H9 (cell line): ENCODE measurements around the gene ACTL8. TPM values are rescaled to one million over a fixed set of nuclear protein-coding genes. Genes with fewer than 3 reads are reported as not detected.
"Not testable (repeated sequence)": the region's sequence is repeated elsewhere in the genome, so short reads cannot be mapped to it uniquely, and the experiment has no call there.

ENCODE experiments used
- DNase-seq: peaks from one replicate; pipeline ENCODE4 v3.0.0-alpha.2; 2017
- H2AFZ ChIP-seq: one replicate; pipeline ENCODE4 v1.6.1; 2013; ENCODE audit warnings: mild to moderate bottlenecking, low read length, control low read depth, moderate library complexity
- H2AK5ac ChIP-seq: 2 replicates; pipeline ENCODE4 v1.6.1; 2013; ENCODE audit warnings: low read length, control low read depth, mixed read lengths; ENCODE audit not compliant: insufficient read length
- H2BK120ac ChIP-seq: one replicate; pipeline ENCODE4 v1.6.1; 2013; ENCODE audit warnings: low read depth, mild to moderate bottlenecking, low read length, control low read depth, inconsistent platforms; ENCODE audit not compliant: poor library complexity, severe bottlenecking
- H2BK12ac ChIP-seq: 2 replicates; pipeline ENCODE4 v1.6.1; 2013; ENCODE audit warnings: low read length, control low read depth, mixed read lengths, low read depth; ENCODE audit not compliant: insufficient read length
- H2BK15ac ChIP-seq: 2 replicates; pipeline ENCODE4 v1.6.1; 2013; ENCODE audit warnings: low read depth, low read length, control low read depth
- H2BK20ac ChIP-seq: one replicate; pipeline ENCODE4 v1.6.1; 2013; ENCODE audit warnings: low read depth, mild to moderate bottlenecking, low read length, control low read depth, inconsistent platforms; ENCODE audit not compliant: poor library complexity, severe bottlenecking
- H2BK5ac ChIP-seq: 2 replicates; pipeline ENCODE4 v1.6.1; 2013; ENCODE audit warnings: low read length, control low read depth, mixed read lengths; ENCODE audit not compliant: insufficient read length
- H3K14ac ChIP-seq: 2 replicates; pipeline ENCODE4 v1.6.1; 2013; ENCODE audit warnings: low read length, control low read depth; ENCODE audit not compliant: insufficient read depth
- H3K18ac ChIP-seq: 2 replicates; pipeline ENCODE4 v1.6.1; 2013; ENCODE audit warnings: low read depth, mild to moderate bottlenecking, mixed read lengths, low read length, control low read depth; ENCODE audit not compliant: insufficient read length
- H3K23ac ChIP-seq: 2 replicates; pipeline ENCODE4 v1.6.1; 2013; ENCODE audit warnings: low read length, control low read depth, mixed read lengths, low read depth; ENCODE audit not compliant: insufficient read length
- H3K23me2 ChIP-seq: 2 replicates; pipeline ENCODE4 v1.6.1; 2013; ENCODE audit warnings: low read depth, mild to moderate bottlenecking, mixed read lengths, low read length, control low read depth; ENCODE audit not compliant: insufficient read length, poor library complexity, severe bottlenecking
- H3K27ac ChIP-seq: 2 replicates; pipeline ENCODE4 v1.5.1; 2013; ENCODE audit warnings: low read length, control low read depth, mixed read lengths, low read depth; ENCODE audit not compliant: insufficient read length
- H3K27me3 ChIP-seq: 2 replicates; pipeline ENCODE4 v1.6.1; 2013; ENCODE audit warnings: low read length, control low read depth, inconsistent platforms; ENCODE audit not compliant: insufficient read depth
- H3K4ac ChIP-seq: 2 replicates; pipeline ENCODE4 v1.6.1; 2013; ENCODE audit warnings: low read depth, mild to moderate bottlenecking, control low read depth, inconsistent platforms, low read length, moderate library complexity
- H3K4me1 ChIP-seq: 2 replicates; pipeline ENCODE4 v1.6.1; 2013; ENCODE audit warnings: low read length, control low read depth, inconsistent platforms; ENCODE audit not compliant: insufficient read depth
- H3K4me2 ChIP-seq: 2 replicates; pipeline ENCODE4 v1.6.1; 2013; ENCODE audit warnings: low read length, control low read depth, mixed read lengths; ENCODE audit not compliant: insufficient read length, insufficient read depth
- H3K56ac ChIP-seq: 2 replicates; pipeline ENCODE4 v1.6.1; 2013; ENCODE audit warnings: low read depth, mild to moderate bottlenecking, mixed read lengths, low read length, control low read depth; ENCODE audit not compliant: insufficient read length
- H3K79me1 ChIP-seq: 2 replicates; pipeline ENCODE4 v1.6.1; 2013; ENCODE audit warnings: low read depth, mild to moderate bottlenecking, moderate library complexity, low read length, control low read depth, inconsistent platforms; ENCODE audit not compliant: insufficient read depth, poor library complexity, severe bottlenecking
- H3K79me2 ChIP-seq: 2 replicates; pipeline ENCODE4 v1.6.1; 2013; ENCODE audit warnings: low read length, control low read depth, inconsistent platforms; ENCODE audit not compliant: insufficient read depth
- H3K9ac ChIP-seq: 2 replicates; pipeline ENCODE4 v1.6.1; 2013; ENCODE audit warnings: low read length, control low read depth, mixed read lengths; ENCODE audit not compliant: insufficient read length; ENCODE audit errors: extremely low read depth
- H3K9me3 ChIP-seq: one replicate; pipeline ENCODE4 v1.6.1; 2013; ENCODE audit warnings: low read depth, low read length, inconsistent platforms; ENCODE audit not compliant: control insufficient read depth
- H3T11ph ChIP-seq: one replicate; pipeline ENCODE4 v1.6.1; 2013; ENCODE audit warnings: mild to moderate bottlenecking, low read length, control low read depth, inconsistent platforms
- H4K20me1 ChIP-seq: one replicate; pipeline ENCODE4 v1.6.1; 2013; ENCODE audit not compliant: control insufficient read depth, insufficient read length, insufficient read depth
- H4K5ac ChIP-seq: 2 replicates; pipeline ENCODE4 v1.6.1; 2013; ENCODE audit warnings: low read depth, mild to moderate bottlenecking, mixed read lengths, low read length, control low read depth; ENCODE audit not compliant: insufficient read length
- H4K8ac ChIP-seq: replicated peaks from 2 replicates; pipeline ENCODE4 v1.6.1; 2013; ENCODE audit warnings: low read length, control low read depth, mixed read lengths, low read depth; ENCODE audit not compliant: insufficient read length
- H4K91ac ChIP-seq: 2 replicates; pipeline ENCODE4 v1.6.1; 2013; ENCODE audit warnings: low read depth, mild to moderate bottlenecking, moderate library complexity, mixed read lengths, low read length, control low read depth; ENCODE audit not compliant: insufficient read length
- H3K27ac Mint-ChIP-seq, 3 experiments: 2 replicates in 2 of 3; 3 replicates in 1 of 3; pipeline ENCODE4 v1.8.0; 2020 to 2021; ENCODE audit warnings: mixed read lengths in 3 of 3, mild to moderate bottlenecking in 1 of 3, moderate library complexity in 1 of 3
- H3K27me3 Mint-ChIP-seq: 2 replicates; pipeline ENCODE4 v1.8.0; 2021; ENCODE audit warnings: low read depth, mild to moderate bottlenecking, moderate library complexity, mixed read lengths
- H3K36me3 Mint-ChIP-seq, 3 experiments: 2 replicates in 2 of 3; 3 replicates in 1 of 3; pipeline ENCODE4 v1.8.0; 2020 to 2021; ENCODE audit warnings: low read depth in 3 of 3, mixed read lengths in 3 of 3; ENCODE audit not compliant: insufficient read depth in 1 of 3
- H3K4me1 Mint-ChIP-seq, 2 experiments: 2 replicates each; pipeline ENCODE4 v1.8.0; 2020; ENCODE audit warnings: mixed read lengths in 2 of 2
- H3K4me3 Mint-ChIP-seq, 2 experiments: 2 replicates in 1 of 2; 3 replicates in 1 of 2; pipeline ENCODE4 v1.8.0; 2020 to 2021; ENCODE audit warnings: mild to moderate bottlenecking in 2 of 2, mixed read lengths in 2 of 2, moderate library complexity in 1 of 2
- H3K9me3 Mint-ChIP-seq, 2 experiments: 2 replicates in 1 of 2; 3 replicates in 1 of 2; pipeline ENCODE4 v1.8.0; 2020; ENCODE audit warnings: mild to moderate bottlenecking in 2 of 2, mixed read lengths in 2 of 2, moderate library complexity in 1 of 2
- CTCF ChIP-seq: fragments of 200-600 bp; sonication (generic); conservative IDR thresholded peaks from 3 replicates; pipeline ENCODE4 v1.8.0; 2021; ENCODE audit warnings: antibody characterized with exemption, mild to moderate bottlenecking
- WGBS: extraction: QIAGEN DNeasy Blood & Tissue Kit; methylation state at CpG from one replicate; pipeline ENCODE4 v1.1.7; 2013; ENCODE audit warnings: missing lambda C conversion rate, low lambda C conversion rate, mixed read lengths; ENCODE audit not compliant: insufficient read length; ENCODE audit errors: extremely low coverage; 5-methylcytosine and 5-hydroxymethylcytosine counted together
- total RNA-seq: library from RNA; stranded (reverse); gene quantifications from 2 replicates; pipeline ENCODE4 v1.2.1, GENCODE V29; 2021

ACTL8 gene
- total RNA-seq, 1 experiment from 2014 or later: not detected

GRCh38 chr1:17745479-17745955 lies 9.6 kb upstream of the ACTL8 start:
- Histone ChIP-seq H4K8ac (no peak overlapping the region), H4K5ac (no peak overlapping the region), H2AFZ (no peak overlapping the region), H4K91ac (no peak overlapping the region), H2AK5ac (no peak overlapping the region), H3K23ac (no peak overlapping the region), H3K23me2 (no peaks in the 10 kb centered on the region), H3K4me1 (no peaks in the 10 kb centered on the region), H3K79me1 (no peaks in the 10 kb centered on the region), H3K4me2 (no peak overlapping the region), H3K9ac (no peak overlapping the region), H3K27me3 (no peaks in the 10 kb centered on the region), H3K14ac (no peak overlapping the region), H3K56ac (no peak overlapping the region), H3T11ph (no peak overlapping the region), H2BK12ac (no peak overlapping the region), H3K18ac (no peak overlapping the region), H2BK120ac (no peak overlapping the region), H2BK5ac (no peak overlapping the region), H3K4ac (no peak overlapping the region), H4K20me1 (no peaks in the 10 kb centered on the region), H3K79me2 (no peaks in the 10 kb centered on the region), H3K27ac (no peak overlapping the region), H2BK15ac (no peak overlapping the region), H3K9me3 (no peaks in the 10 kb centered on the region), H2BK20ac (no peak overlapping the region)
- Mint-ChIP-seq H3K4me3 (no peak overlapping the region), H3K9me3 (no peaks in the 10 kb centered on the region), H3K27me3 (peaks cover 4% of the 10 kb centered on the region), H3K4me1 (peaks cover 0 to 16% of the 10 kb centered on the region in 2 experiments; a peak in 2 of 4 replicates), H3K27ac (no peak overlapping the region), H3K36me3 (no peaks in the 10 kb centered on the region)
- TF ChIP-seq CTCF: no peak
- DNase-seq: no peak
- no CpG with 5 or more reads among the region's 3 CpGs for WGBS

- H3K27me3 ChIP-seq, H3K9me3 ChIP-seq, H2AK5ac ChIP-seq, H2BK120ac ChIP-seq, H2BK15ac ChIP-seq, H3K4ac ChIP-seq, H4K8ac ChIP-seq, H4K20me1 ChIP-seq, H3K23me2 ChIP-seq, H3K4me3 Mint-ChIP-seq, H4K5ac ChIP-seq, H3K56ac ChIP-seq, H3K36me3 Mint-ChIP-seq, H3K79me2 ChIP-seq, H2BK20ac ChIP-seq, H3K79me1 ChIP-seq, H3K27ac Mint-ChIP-seq, H3K23ac ChIP-seq, H2BK12ac ChIP-seq, H2BK5ac ChIP-seq, H2AFZ ChIP-seq, H3K14ac ChIP-seq, H3K4me1 ChIP-seq, H3K18ac ChIP-seq, H3K4me2 ChIP-seq, H3K27ac ChIP-seq, H4K91ac ChIP-seq, H3K27me3 Mint-ChIP-seq, DNase-seq, H3T11ph ChIP-seq, H3K9ac ChIP-seq, H3K9me3 Mint-ChIP-seq: not testable (repeated sequence)
- H3K4me1 Mint-ChIP-seq: peaks cover 0 to 13% of the 10 kb centered on the region in 2 experiments; a peak in 2 of 4 replicates
- no CpG with 5 or more reads among the region's 2 CpGs for WGBS
Measured at GRCh38 chr1:17746281-17746680, 8.9 kb upstream of the ACTL8 start.
